Ascending aorta (tissue), 2 donors: ENCODE results near the gene COTL1. TPM values are rescaled to one million over a fixed set of nuclear protein-coding genes. Genes with fewer than 3 reads are reported as not detected.

Experiments
- DNase-seq, 2 donors: peaks; one replicate each; pipeline ENCODE4 v3.0.0-alpha.2; 2019; ENCODE audit warnings: low spot score in 2 of 2
- H3K27ac ChIP-seq, 2 donors: fragments of 200-600 bp; sonication (generic); one replicate each; pipeline ENCODE4 v1.5.1; 2016 to 2017; ENCODE audit warnings: mild to moderate bottlenecking in 1 of 2
- H3K27me3 ChIP-seq: fragments of 200-600 bp; sonication (generic); one replicate; pipeline ENCODE4 v1.5.1; 2017
- H3K36me3 ChIP-seq, 2 donors: fragments of 200-600 bp; sonication (generic); one replicate each; pipeline ENCODE4 v1.5.1; 2016
- H3K4me1 ChIP-seq, 2 donors: fragments of 200-600 bp; sonication (generic); one replicate each; pipeline ENCODE4 v1.5.1; 2016 to 2017; ENCODE audit warnings: mild to moderate bottlenecking in 1 of 2
- H3K4me3 ChIP-seq, 2 donors: fragments of 200-600 bp; sonication (generic); one replicate each; pipeline ENCODE4 v1.5.1; 2016 to 2017; ENCODE audit warnings: mild to moderate bottlenecking in 1 of 2
- H3K9me3 ChIP-seq, 2 donors: fragments of 200-600 bp; sonication (generic); one replicate each; pipeline ENCODE4 v1.5.1; 2016
- CTCF ChIP-seq, 3 experiments: fragments of 200-600 bp in 2 of 3; fragments of 450-650 bp in 1 of 3; sonication (generic) in 2 of 3; IDR thresholded peaks; one replicate each; pipeline ENCODE4 v1.5.1; 2016 to 2019; ENCODE audit warnings: antibody characterized with exemption in 3 of 3, mild to moderate bottlenecking in 1 of 3, moderate library complexity in 1 of 3
- intact Hi-C: fragments of 100-400 bp; cut with DNase I; formaldehyde crosslinking; loops from one replicate; pipeline ENCODE4 v1.15.1; 2023
- total RNA-seq: library from RNA; depleted of rRNA; stranded (reverse); fragments of >200 nt; gene quantifications from one replicate; pipeline ENCODE4 v1.1.0, GENCODE V29; 2016

COTL1 gene
- total RNA-seq, 1 donor from 2014 or later: 120 TPM

- Histone ChIP-seq H3K27me3 (no peaks in the 10 kb centered on the region), H3K27ac (no peak overlapping the region), H3K36me3 (no peaks in the 10 kb centered on the region), H3K9me3 (no peaks in the 10 kb centered on the region), H3K4me1 (peaks cover 0 to 5% of the 10 kb centered on the region in 2 donors), H3K4me3 (no peak overlapping the region)
- DNase-seq: no peak
- intact Hi-C loops: no loop called here
- no peak for TF ChIP-seq CTCF (IDR thresholded peaks at IDR 0.05)
Measured at GRCh38 chr16:84541999-84542817, 75.7 kb downstream of the COTL1 start.

GRCh38 chr16:84540194-84540593, 77.7 kb downstream of the COTL1 start:
- H3K27ac ChIP-seq: no peak overlapping the region
- DNase-seq: no peak
- peaks cover 0 to 5% of the 10 kb centered on the region in 2 donors for H3K4me1 ChIP-seq
- no peaks in the 10 kb centered on the region for H3K9me3 ChIP-seq
- H3K4me3 ChIP-seq: no peak overlapping the region
- no peaks in the 10 kb centered on the region for H3K27me3 ChIP-seq
- H3K36me3 ChIP-seq: no peaks in the 10 kb centered on the region
- no peak for TF ChIP-seq CTCF (IDR thresholded peaks at IDR 0.05)
- intact Hi-C loops: no loop called here

- no peak for TF ChIP-seq CTCF (IDR thresholded peaks at IDR 0.05)
- intact Hi-C loops: no loop called here
- DNase-seq: no peak
- H3K4me1 ChIP-seq: peaks cover 0 to 5% of the 10 kb centered on the region in 2 donors
- no peaks in the 10 kb centered on the region for H3K9me3 ChIP-seq
- no peak overlapping the region for H3K4me3 ChIP-seq
- no peaks in the 10 kb centered on the region for H3K27me3 ChIP-seq
- H3K27ac ChIP-seq: no peak overlapping the region
- no peaks in the 10 kb centered on the region for H3K36me3 ChIP-seq
Measured at GRCh38 chr16:84538222-84538840, 79.5 kb downstream of the COTL1 start.

- Histone ChIP-seq H3K9me3 (no peaks in the 10 kb centered on the region), H3K27me3 (no peaks in the 10 kb centered on the region), H3K36me3 (no peaks in the 10 kb centered on the region), H3K4me1 (peaks cover 3 to 10% of the 10 kb centered on the region in 2 donors), H3K27ac (no peak overlapping the region), H3K4me3 (no peak overlapping the region)
- intact Hi-C loops: no loop called here
- DNase-seq: no peak
- TF ChIP-seq CTCF (IDR thresholded peaks at IDR 0.05): no peak
Measured at GRCh38 chr16:84537491-84538151, 80.3 kb downstream of the COTL1 start.

GRCh38 chr16:84535851-84536250, 82.0 kb downstream of the COTL1 start:
- H3K9me3 ChIP-seq: no peaks in the 10 kb centered on the region
- intact Hi-C loops: no loop called here
- no peak for TF ChIP-seq CTCF (IDR thresholded peaks at IDR 0.05)
- H3K27ac ChIP-seq: no peak overlapping the region
- H3K36me3 ChIP-seq: no peaks in the 10 kb centered on the region
- peaks cover 15 to 16% of the 10 kb centered on the region in 2 donors for H3K4me1 ChIP-seq
- no peaks in the 10 kb centered on the region for H3K27me3 ChIP-seq
- H3K4me3 ChIP-seq: no peak overlapping the region
- no peak for DNase-seq
